ENCODE measurements around the gene LRWD1.
"Not testable (repeated sequence)": the region's sequence is repeated elsewhere in the genome, so short reads cannot be mapped to it uniquely, and the experiment has no call there.

LRWD1 gene

GRCh38 chr7:102469351-102469971 is 4.7 kb downstream of the LRWD1 start:
- no peak for DNase-seq

GRCh38 chr7:102469972-102470825 is 5.4 kb downstream of the LRWD1 start:
- no peak for DNase-seq

- DNase-seq, result no peak
Measured at GRCh38 chr7:102471791-102472125, 7.0 kb downstream of the LRWD1 start.

GRCh38 chr7:102472126-102473041 is 7.6 kb downstream of the LRWD1 start:
- no peak for DNase-seq

- no peak for DNase-seq
Measured at GRCh38 chr7:102473271-102473991, 8.6 kb downstream of the LRWD1 start.

- not testable (repeated sequence) for DNase-seq
Measured at GRCh38 chr7:102474116-102474515, 9.3 kb downstream of the LRWD1 start.

- not testable (repeated sequence) for DNase-seq
Measured at GRCh38 chr7:102474736-102475435, 10.1 kb downstream of the LRWD1 start.

GRCh38 chr7:102478314-102479208 is 13.8 kb downstream of the LRWD1 start, which contains the start of gene POLR2J:
Gene POLR2J, minus strand, starts transcription at chr7:102478922. Its CDS starts 62 bp downstream, at chr7:102478860.
- DNase-seq, result peak; percentile 93 to 96

GRCh38 chr7:102479209-102479584 is 14.4 kb downstream of the LRWD1 start:
- not testable (repeated sequence) for DNase-seq

- DNase-seq, result peak; percentile 34 to 48
Measured at GRCh38 chr7:102479982-102480637, 15.3 kb downstream of the LRWD1 start.

- not testable (repeated sequence) for DNase-seq
Measured at GRCh38 chr7:102481962-102482361, 17.2 kb downstream of the LRWD1 start.

- DNase-seq, result not testable (repeated sequence)
Measured at GRCh38 chr7:102484317-102484716, 19.5 kb downstream of the LRWD1 start.

- DNase-seq, result peak; percentile 44 to 57
Measured at GRCh38 chr7:102490529-102491075, 25.8 kb downstream of the LRWD1 start.

GRCh38 chr7:102493220-102493935 is 28.6 kb downstream of the LRWD1 start:
- DNase-seq, result peak in 1 of 2 donors; percentile 45

GRCh38 chr7:102494026-102494425 is 29.2 kb downstream of the LRWD1 start:
- DNase-seq, result peak in 1 of 2 donors; percentile 35

GRCh38 chr7:102494473-102495149 is 29.8 kb downstream of the LRWD1 start:
- DNase-seq, result not testable (repeated sequence)

- not testable (repeated sequence) for DNase-seq
Measured at GRCh38 chr7:102496861-102497260, 32.1 kb downstream of the LRWD1 start.

- not testable (repeated sequence) for DNase-seq
Measured at GRCh38 chr7:102497308-102497707, 32.5 kb downstream of the LRWD1 start.
